GM20431 (cell line): ENCODE data around the gene RHOV.

Experiments
- in situ Hi-C: fragments of 300-500 bp; cut with MseI, MboI; formaldehyde crosslinking; loops from one replicate; pipeline ENCODE4 v1.15.0; 2020; ENCODE audit warnings: low sequenced_read_pairs; ENCODE audit not compliant: unreplicated experiment

RHOV gene

GRCh38 chr15:40852529-40852928 lies 21.5 kb downstream of the RHOV start:
- in situ Hi-C loops = no loop called here

DNA sequence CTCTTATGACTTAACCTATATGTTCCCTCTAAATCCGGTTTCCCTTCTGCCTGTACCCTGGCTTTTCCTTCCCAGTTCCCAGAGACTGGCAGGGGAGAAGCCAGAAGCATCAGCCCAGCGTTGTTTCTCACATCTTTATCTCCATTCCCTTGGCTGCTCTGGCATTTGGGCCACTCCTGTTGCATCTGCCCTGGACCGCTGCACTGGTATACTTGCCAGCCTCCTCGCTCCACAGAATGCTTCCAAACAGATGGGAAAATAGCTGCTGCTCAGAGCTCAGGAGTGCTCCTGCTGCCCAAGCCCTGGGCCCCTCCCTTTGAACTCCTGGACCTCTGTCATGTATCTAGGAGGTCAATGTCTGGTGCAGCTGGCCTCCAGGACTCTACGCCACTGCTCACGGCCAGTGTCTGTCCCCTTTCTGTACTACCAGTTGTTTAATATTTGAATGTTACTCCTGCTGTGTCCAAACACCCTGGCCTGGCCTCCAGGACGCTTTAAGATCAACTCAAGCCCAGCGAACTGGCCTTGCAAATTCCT lies 23.4 kb downstream of the RHOV start:
- in situ Hi-C loops = no loop called here

- in situ Hi-C loops = no loop called here
Measured at GRCh38 chr15:40847223-40847961, 26.6 kb downstream of the RHOV start.

GRCh38 chr15:40846841-40847222 lies 27.2 kb downstream of the RHOV start:
- in situ Hi-C loops = no loop called here

DNA sequence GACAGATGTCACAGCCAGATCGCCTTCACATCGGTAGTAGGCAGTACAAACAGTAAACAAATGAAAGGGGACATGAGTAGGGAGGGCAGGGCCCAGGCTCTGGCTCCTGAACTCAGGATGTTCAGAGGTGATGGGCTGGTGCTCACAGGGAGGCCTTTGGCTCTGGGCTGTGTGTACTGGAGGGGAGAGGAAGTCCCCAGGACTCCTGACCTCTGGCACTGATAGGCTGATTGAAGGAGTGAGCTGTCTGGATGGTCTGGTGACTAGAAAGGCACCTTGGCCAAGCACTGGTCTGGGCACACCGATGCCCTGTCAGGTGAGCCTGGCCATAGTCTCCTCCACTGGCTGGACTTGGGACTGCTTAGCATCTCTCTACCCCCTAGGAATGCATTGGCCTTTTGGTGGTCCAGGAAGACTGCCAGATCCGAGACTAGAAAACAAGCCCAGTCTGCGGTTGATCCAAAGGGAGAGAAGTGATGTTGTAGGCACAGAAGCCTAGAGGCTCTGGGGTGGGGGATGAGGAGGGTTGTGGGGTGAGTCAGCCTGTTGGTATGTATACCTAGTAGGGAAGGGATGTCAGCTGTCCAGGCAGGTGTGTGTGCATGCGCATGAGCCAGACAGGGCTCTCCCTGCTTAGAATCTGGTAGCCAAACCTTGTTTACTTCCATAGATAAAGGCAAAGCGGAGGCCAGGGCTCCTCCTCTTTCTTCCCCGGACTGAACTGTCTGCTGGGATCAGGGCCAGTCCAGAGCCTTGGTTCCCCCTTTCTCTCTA lies 28.3 kb downstream of the RHOV start:
- in situ Hi-C loops = no loop called here

GRCh38 chr15:40845036-40845435 lies 29.0 kb downstream of the RHOV start:
- in situ Hi-C loops = no loop called here

DNA sequence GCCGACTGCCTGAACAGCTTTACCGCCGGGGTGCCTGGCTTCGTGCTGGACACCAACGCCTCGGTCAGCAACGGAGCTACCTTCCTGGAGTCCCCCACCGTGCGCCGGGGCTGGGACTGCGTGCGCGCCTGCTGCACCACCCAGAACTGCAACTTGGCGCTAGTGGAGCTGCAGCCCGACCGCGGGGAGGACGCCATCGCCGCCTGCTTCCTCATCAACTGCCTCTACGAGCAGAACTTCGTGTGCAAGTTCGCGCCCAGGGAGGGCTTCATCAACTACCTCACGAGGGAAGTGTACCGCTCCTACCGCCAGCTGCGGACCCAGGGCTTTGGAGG lies 29.4 kb downstream of the RHOV start:
- in situ Hi-C loops = no loop called here

DNA sequence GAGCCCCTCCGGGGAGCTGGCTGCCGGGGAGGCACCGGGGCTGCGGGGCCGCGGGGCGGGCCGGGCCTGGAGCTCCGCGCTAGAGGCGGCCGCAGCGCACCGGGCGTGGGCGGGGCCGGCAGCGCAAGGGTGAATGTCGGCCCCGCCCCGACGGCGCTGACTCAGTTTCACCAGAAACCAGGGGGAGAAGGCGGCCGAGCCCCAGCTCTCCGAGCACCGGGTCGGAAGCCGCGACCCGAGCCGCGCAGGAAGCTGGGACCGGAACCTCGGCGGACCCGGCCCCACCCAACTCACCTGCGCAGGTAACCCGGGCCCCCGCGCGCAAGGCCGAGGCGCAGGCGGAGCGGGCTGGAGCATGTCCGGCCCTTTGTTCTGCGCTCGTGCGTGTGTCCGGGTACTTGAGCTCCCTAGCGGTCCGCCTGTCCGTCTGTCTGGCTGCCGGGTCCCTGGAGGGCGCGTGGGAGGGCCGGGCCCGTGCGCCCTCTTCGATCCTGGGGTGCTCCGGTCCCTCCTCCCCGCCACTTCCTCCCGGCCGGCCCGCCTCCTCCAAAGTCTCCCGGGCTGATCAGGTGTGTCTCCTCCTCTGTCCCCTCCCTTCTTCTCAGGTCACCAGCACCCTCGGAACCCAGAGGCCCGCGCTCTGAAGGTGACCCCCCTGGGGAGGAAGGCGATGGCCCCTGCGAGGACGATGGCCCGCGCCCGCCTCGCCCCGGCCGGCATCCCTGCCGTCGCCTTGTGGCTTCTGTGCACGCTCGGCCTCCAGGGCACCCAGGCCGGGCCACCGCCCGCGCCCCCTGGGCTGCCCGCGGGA lies 29.9 kb downstream of the RHOV start, which contains the start of gene SPINT1:
Gene SPINT1, plus strand, starts transcription at position 164 of the 811 bp plus-strand sequence. Its CDS starts 507 bp downstream, at position 671.
- in situ Hi-C loops = no loop called here

DNA sequence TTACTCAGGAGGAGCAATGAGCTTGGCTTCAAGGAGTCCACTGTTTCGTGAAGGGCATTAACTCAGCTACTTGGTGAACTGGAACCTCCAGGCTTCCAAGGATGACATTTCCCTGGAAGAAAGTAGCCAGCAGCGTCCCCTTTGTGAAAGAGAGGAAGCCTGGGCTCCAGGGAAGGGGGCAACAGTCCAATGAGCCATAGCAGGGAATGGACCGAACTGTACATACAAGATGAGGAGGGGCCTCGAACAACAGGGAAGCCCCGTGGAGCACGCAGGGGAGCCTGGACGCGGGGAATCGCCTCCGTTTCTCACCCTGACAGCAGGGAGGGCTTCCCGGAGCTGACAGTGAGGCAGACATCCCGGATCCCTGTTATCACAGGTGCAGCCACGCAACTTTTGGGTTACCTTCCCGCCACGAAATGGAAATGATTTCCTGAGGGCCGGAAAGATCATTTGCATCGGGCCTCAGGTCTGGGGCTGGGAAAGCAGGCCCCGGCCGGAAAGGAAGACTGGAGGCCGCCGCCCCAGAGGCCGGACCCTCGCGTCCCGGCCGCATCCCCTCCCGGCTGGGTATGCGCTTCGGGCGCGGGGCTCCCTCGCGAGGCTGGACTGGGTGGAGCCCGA lies 30.7 kb downstream of the RHOV start:
- in situ Hi-C loops = no loop called here

- in situ Hi-C loops = no loop called here
Measured at GRCh38 chr15:40841741-40842140, 32.3 kb downstream of the RHOV start.

DNA sequence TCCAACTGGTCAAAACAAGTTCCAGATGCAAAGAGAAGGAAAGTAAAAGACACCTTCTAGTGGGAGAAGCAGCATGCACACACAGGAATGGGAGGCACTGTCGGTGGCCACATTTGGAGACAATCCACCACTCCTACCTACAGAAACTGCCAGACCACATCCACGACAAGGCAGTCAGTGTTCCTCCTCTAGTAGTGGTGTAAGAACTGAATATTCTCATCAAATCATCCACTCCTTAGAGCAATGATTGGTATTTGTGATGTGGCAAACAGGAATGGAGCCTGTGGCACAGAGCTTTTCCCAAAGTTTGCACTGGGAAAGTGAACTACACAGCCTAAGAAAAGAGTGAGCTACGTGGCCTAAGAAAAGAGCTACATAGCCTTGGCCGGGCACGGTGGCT lies 35.3 kb downstream of the RHOV start:
- in situ Hi-C loops = no loop called here

DNA sequence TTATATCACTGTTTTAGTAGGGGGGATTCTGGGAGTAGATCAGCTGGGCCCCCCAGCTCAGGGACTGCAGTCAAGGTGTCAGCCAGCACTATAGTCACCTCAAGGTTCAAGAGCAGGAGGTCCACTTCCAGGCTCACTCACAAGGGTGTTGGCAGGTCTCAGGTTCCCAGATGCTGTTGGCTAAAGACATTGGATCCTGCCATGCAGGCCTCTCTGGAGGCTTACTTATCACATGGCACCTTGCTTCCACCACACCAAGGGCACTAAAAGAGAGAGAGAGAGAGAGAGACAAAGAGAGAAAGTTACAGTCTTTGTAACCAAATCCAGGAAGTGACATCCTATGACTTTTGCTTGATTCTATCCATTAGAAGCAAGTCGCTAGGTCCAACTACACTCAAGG lies 38.0 kb downstream of the RHOV start:
- in situ Hi-C loops = no loop called here

GRCh38 chr15:40832903-40833302 lies 41.1 kb downstream of the RHOV start:
- in situ Hi-C loops = no loop called here

GRCh38 chr15:40831861-40832260 lies 42.2 kb downstream of the RHOV start:
- in situ Hi-C loops = no loop called here

DNA sequence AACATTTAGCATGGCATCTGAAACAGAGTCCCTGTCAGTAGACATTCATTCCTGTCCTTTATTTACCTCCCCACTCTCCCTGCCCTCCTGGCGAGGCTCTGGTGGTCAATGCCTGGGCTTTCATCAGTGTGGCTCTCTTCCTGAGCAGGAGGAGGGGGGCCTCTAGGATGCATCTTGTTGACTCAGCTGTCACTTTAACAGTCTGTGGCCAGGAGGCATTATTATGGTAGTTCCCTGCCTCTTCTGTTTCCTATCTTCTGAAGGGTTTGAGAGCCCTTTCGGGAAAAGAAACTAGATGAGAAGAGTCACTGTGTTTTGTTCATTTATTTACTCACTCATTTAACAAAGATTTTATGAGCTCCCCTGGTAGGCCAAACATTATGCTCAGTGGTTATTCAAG lies 43.1 kb downstream of the RHOV start:
- in situ Hi-C loops = no loop called here

DNA sequence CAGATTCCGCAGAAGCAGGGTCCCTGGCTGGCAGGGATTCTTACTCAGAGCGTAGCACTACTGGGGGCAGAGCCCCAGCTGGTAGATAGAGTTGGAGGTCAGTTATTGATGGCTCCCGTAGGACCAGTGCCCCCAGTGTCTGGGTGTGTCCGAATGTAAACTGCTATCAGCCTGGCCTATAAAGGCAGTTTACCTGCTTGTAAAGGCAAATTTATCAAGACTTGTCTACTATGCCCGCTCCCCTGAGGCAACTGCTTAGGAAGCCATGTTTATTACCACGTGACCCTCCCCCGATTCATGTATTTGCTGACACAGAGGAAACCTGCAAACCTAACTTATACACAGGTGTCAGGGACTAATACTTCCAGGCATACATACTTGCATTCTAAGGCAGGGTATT lies 44.9 kb downstream of the RHOV start:
- in situ Hi-C loops = no loop called here

- in situ Hi-C loops = no loop called here
Measured at GRCh38 chr15:40828447-40829036, 45.5 kb downstream of the RHOV start, which contains the start of gene PPP1R14D. PPP1R14D (minus strand) TSS chr15:40828708; CDS start chr15:40828641, 67 bp downstream.

- in situ Hi-C loops = no loop called here
Measured at GRCh38 chr15:40826423-40827075, 47.5 kb downstream of the RHOV start.
